Astrocyte (in vitro differentiated cells and primary cell): ENCODE results near the gene BHLHA15.

Experiments used
- EZH2 ChIP-seq: IDR thresholded peaks from 2 replicates; pipeline ENCODE4 v1.6.1; 2012; ENCODE audit warnings: mild to moderate bottlenecking, low read length, inconsistent platforms; ENCODE audit not compliant: insufficient read depth
- TF ChIP-seq, protein P1 (sequence below): IDR thresholded peaks from 2 replicates; pipeline ENCODE4 v1.5.1; 2011; ENCODE audit warnings: low read depth, mild to moderate bottlenecking, inconsistent platforms, low read length, moderate library complexity; ENCODE audit not compliant: insufficient read depth

DNA sequence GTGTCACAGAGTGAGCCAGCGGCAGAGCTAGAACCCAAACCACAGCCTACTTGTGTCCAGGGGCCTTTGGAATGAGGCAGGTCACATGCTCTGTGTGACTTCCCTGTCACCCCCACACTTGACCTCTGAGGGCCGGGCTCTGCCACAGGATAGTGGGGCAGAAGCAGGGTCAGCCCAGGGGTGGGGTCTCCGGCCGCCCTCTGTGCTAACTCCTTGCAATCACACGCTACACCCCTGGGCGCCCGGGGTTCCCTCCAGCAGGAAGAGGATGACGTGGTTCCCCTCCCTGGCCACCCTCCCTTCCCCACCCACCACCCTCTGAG, 21.0 kb downstream of the BHLHA15 start:
- TF ChIP-seq, protein P1, sequence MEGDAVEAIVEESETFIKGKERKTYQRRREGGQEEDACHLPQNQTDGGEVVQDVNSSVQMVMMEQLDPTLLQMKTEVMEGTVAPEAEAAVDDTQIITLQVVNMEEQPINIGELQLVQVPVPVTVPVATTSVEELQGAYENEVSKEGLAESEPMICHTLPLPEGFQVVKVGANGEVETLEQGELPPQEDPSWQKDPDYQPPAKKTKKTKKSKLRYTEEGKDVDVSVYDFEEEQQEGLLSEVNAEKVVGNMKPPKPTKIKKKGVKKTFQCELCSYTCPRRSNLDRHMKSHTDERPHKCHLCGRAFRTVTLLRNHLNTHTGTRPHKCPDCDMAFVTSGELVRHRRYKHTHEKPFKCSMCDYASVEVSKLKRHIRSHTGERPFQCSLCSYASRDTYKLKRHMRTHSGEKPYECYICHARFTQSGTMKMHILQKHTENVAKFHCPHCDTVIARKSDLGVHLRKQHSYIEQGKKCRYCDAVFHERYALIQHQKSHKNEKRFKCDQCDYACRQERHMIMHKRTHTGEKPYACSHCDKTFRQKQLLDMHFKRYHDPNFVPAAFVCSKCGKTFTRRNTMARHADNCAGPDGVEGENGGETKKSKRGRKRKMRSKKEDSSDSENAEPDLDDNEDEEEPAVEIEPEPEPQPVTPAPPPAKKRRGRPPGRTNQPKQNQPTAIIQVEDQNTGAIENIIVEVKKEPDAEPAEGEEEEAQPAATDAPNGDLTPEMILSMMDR, result no peak
- TF ChIP-seq EZH2, result no peak
